IMR-90 (cell line): ENCODE measurements around the gene AOPEP. TPM values are rescaled to one million over a fixed set of nuclear protein-coding genes. Genes with fewer than 3 reads are reported as not detected.
"Not testable (repeated sequence)": the region's sequence is repeated elsewhere in the genome, so short reads cannot be mapped to it uniquely, and the experiment has no call there.

Source experiments
- ATAC-seq: fragments of 200-7000 bp; cut with Tn5 transposase; 2 replicates; pipeline ENCODE4 v1.9.1; 2020; ENCODE audit warnings: low read depth, mild to moderate bottlenecking, moderate library complexity
- BruUV-seq: library from RNA; stranded (reverse); fragments of 400-500 nt; replicated peaks from 2 replicates; lab custom pipeline; 2021; lab: Mats Ljungman, UMichigan
- CTCF ChIA-PET: fragments of 300-600 bp; formaldehyde crosslinking; extraction: SDS; loops from one replicate; lab custom pipeline; 2021; ENCODE audit warnings: antibody characterized with exemption; lab: Yijun Ruan, JAX
- POLR2A ChIA-PET: fragments of 300-600 bp; sonication (Branson Sonifier 250); formaldehyde crosslinking; loops from one replicate; lab custom pipeline; 2022; ENCODE audit warnings: antibody characterized with exemption; ENCODE audit not compliant: unreplicated experiment; lab: Charles Lee
- DNase-seq: peaks from one replicate; pipeline ENCODE4 v3.0.0; 2013
- H2AFZ ChIP-seq: replicated peaks from 2 replicates; pipeline ENCODE3; 2013; ENCODE audit warnings: low read length, mild to moderate bottlenecking; ENCODE audit not compliant: poor library complexity
- H2AK5ac ChIP-seq: 2 replicates; pipeline ENCODE4 v1.6.1; 2013; ENCODE audit warnings: low read depth, low read length, inconsistent platforms
- H2AK9ac ChIP-seq: replicated peaks from 2 replicates; pipeline ENCODE3; 2013; ENCODE audit warnings: mild to moderate bottlenecking, low read depth, low read length, moderate library complexity; ENCODE audit not compliant: poor library complexity
- H2BK120ac ChIP-seq: 2 replicates; pipeline ENCODE4 v1.6.1; 2013; ENCODE audit warnings: low read depth, low read length, inconsistent platforms
- H2BK15ac ChIP-seq: 3 replicates; pipeline ENCODE4 v1.6.1; 2013; ENCODE audit warnings: low read depth, low read length, inconsistent platforms
- H2BK20ac ChIP-seq: 2 replicates; pipeline ENCODE4 v1.6.1; 2013; ENCODE audit warnings: low read depth, mild to moderate bottlenecking, inconsistent platforms, low read length, moderate library complexity
- H2BK5ac ChIP-seq: 2 replicates; pipeline ENCODE4 v1.6.1; 2013; ENCODE audit warnings: mild to moderate bottlenecking, low read depth, low read length, inconsistent platforms; ENCODE audit not compliant: poor library complexity, severe bottlenecking
- H3K14ac ChIP-seq: replicated peaks from 2 replicates; pipeline ENCODE4 v1.6.1; 2013; ENCODE audit warnings: low read depth, low read length, inconsistent platforms
- H3K18ac ChIP-seq: 2 replicates; pipeline ENCODE4 v1.6.1; 2013; ENCODE audit warnings: low read depth, low read length, control low read depth
- H3K23ac ChIP-seq: 2 replicates; pipeline ENCODE4 v1.6.1; 2013; ENCODE audit warnings: low read depth, low read length, inconsistent platforms
- H3K27ac ChIP-seq: 2 replicates; pipeline ENCODE4 v1.5.1; 2013; ENCODE audit warnings: mild to moderate bottlenecking, control low read depth, low read length; ENCODE audit not compliant: insufficient read depth
- H3K27me3 ChIP-seq: 2 replicates; pipeline ENCODE4 v1.6.1; 2013; ENCODE audit warnings: low read length; ENCODE audit not compliant: control insufficient read depth, insufficient read depth
- H3K36me3 ChIP-seq: 2 replicates; pipeline ENCODE4 v1.6.1; 2013; ENCODE audit warnings: low read length, mixed read lengths; ENCODE audit not compliant: control insufficient read depth, insufficient read depth
- H3K4ac ChIP-seq: 2 replicates; pipeline ENCODE4 v1.6.1; 2013; ENCODE audit warnings: low read depth, low read length, inconsistent platforms
- H3K4me1 ChIP-seq: 2 replicates; pipeline ENCODE4 v1.6.1; 2013; ENCODE audit warnings: low read length, mixed read lengths; ENCODE audit not compliant: control insufficient read depth, insufficient read depth
- H3K4me2 ChIP-seq: 2 replicates; pipeline ENCODE4 v1.6.1; 2013; ENCODE audit warnings: low read depth, mild to moderate bottlenecking, control low read depth, low read length, moderate library complexity
- H3K4me3 ChIP-seq: 2 replicates; pipeline ENCODE4 v1.5.1; 2013; ENCODE audit warnings: low read depth, mild to moderate bottlenecking, control low read depth, low read length, moderate library complexity; ENCODE audit not compliant: insufficient read depth
- H3K56ac ChIP-seq: 2 replicates; pipeline ENCODE4 v1.6.1; 2013; ENCODE audit warnings: low read length, inconsistent platforms; ENCODE audit not compliant: insufficient read depth; ENCODE audit errors: extremely low read depth
- H3K79me1 ChIP-seq, 2 experiments: 2 replicates each; pipeline ENCODE4 v1.6.1; 2013; ENCODE audit warnings: low read length in 2 of 2, inconsistent platforms in 1 of 2, low read depth in 1 of 2
- H3K9ac ChIP-seq: 2 replicates; pipeline ENCODE4 v1.6.1; 2013; ENCODE audit warnings: low read depth, low read length, control low read depth
- H3K9me1 ChIP-seq: 2 replicates; pipeline ENCODE4 v1.6.1; 2013; ENCODE audit warnings: low read length, inconsistent platforms; ENCODE audit not compliant: insufficient read depth
- H3K9me3 ChIP-seq: 2 replicates; pipeline ENCODE4 v1.6.1; 2013; ENCODE audit warnings: low read length; ENCODE audit not compliant: control insufficient read depth, insufficient read depth
- H4K20me1 ChIP-seq: 2 replicates; pipeline ENCODE4 v1.6.1; 2013; ENCODE audit warnings: low read length, inconsistent platforms; ENCODE audit not compliant: insufficient read depth
- H4K5ac ChIP-seq: 2 replicates; pipeline ENCODE4 v1.6.1; 2013; ENCODE audit warnings: mild to moderate bottlenecking, low read depth, low read length, control low read depth
- H4K8ac ChIP-seq, 2 experiments: 2 replicates each; pipeline ENCODE4 v1.6.1; 2013; ENCODE audit warnings: low read depth in 2 of 2, low read length in 2 of 2, control low read depth in 1 of 2, inconsistent platforms in 1 of 2
- H4K91ac ChIP-seq: 2 replicates; pipeline ENCODE4 v1.6.1; 2013; ENCODE audit warnings: low read depth, low read length, inconsistent platforms; ENCODE audit not compliant: insufficient read depth
- WGBS, 2 experiments: methylation state at CpG; one replicate each; pipeline versions ENCODE4 v1.1.5 to v1.1.7; 2013; ENCODE audit warnings: missing lambda C conversion rate in 2 of 2; ENCODE audit not compliant: insufficient read length in 1 of 2; ENCODE audit errors: extremely low coverage in 2 of 2; 5-methylcytosine and 5-hydroxymethylcytosine counted together
- dilution Hi-C: fragments of 300-500 bp; cut with HindIII; formaldehyde crosslinking; loops from one replicate; pipeline ENCODE4 v1.14.3; 2018; ENCODE audit warnings: low sequenced_read_pairs; ENCODE audit not compliant: unreplicated experiment
- in situ Hi-C: fragments of 300-500 bp; cut with MboI; formaldehyde crosslinking; loops from 3 replicates; pipeline ENCODE4 v1.14.3; 2019; ENCODE audit warnings: low sequenced_read_pairs, inconsistent platforms, mixed read lengths
- intact Hi-C: fragments of 100-400 bp; cut with micrococcal nuclease; formaldehyde crosslinking; loops from 2 replicates; pipeline ENCODE4 v1.10.0; 2022
- polyA plus RNA-seq, 3 experiments: library from polyadenylated mRNA; depleted of rRNA; stranded (reverse); fragments of >200 nt; gene quantifications; 2 replicates each; pipeline ENCODE4 v1.2.3, GENCODE V29; 2012; ENCODE audit warnings: low replicate concordance in 1 of 3
- total RNA-seq: library from RNA; depleted of rRNA; stranded (reverse); fragments of >200 nt; gene quantifications from 2 replicates; pipeline ENCODE4 v1.2.3, GENCODE V29; 2012

The AOPEP gene
- total and polyA plus RNA-seq, 2 of the 4 experiments (the other 2 are of a cell fraction): 34.9 to 38.7 TPM

GRCh38 chr9:94830071-94830604 lies 103.6 kb downstream of the AOPEP start:
- H2AK9ac ChIP-seq, H3K36me3 ChIP-seq, POLR2A ChIA-PET, H2AK5ac ChIP-seq, DNase-seq, H3K27ac ChIP-seq, BruUV-seq, H2BK120ac ChIP-seq, intact Hi-C loops, H3K9me3 ChIP-seq, H4K20me1 ChIP-seq, in situ Hi-C loops, H3K4me2 ChIP-seq, H4K8ac ChIP-seq, H4K5ac ChIP-seq, H3K79me1 ChIP-seq, H2BK5ac ChIP-seq, H3K27me3 ChIP-seq, H2BK15ac ChIP-seq, H3K23ac ChIP-seq, CTCF ChIA-PET, H3K18ac ChIP-seq, ATAC-seq, H4K91ac ChIP-seq, H2AFZ ChIP-seq, H2BK20ac ChIP-seq, H3K9ac ChIP-seq, H3K4me3 ChIP-seq, H3K56ac ChIP-seq, H3K4ac ChIP-seq, H3K4me1 ChIP-seq, dilution Hi-C loops, H3K9me1 ChIP-seq, H3K14ac ChIP-seq: not testable (repeated sequence)
- WGBS, 2 experiments: no CpG with 5 or more reads among the region's 3 CpGs
